H9 (cell line): ENCODE measurements around the gene GPATCH1. TPM values are rescaled to one million over a fixed set of nuclear protein-coding genes. Genes with fewer than 3 reads are reported as not detected.

Source experiments
- DNase-seq: peaks from one replicate; pipeline ENCODE4 v3.0.0-alpha.2; 2017
- H2AFZ ChIP-seq: one replicate; pipeline ENCODE4 v1.6.1; 2013; ENCODE audit warnings: mild to moderate bottlenecking, low read length, control low read depth, moderate library complexity
- H2AK5ac ChIP-seq: 2 replicates; pipeline ENCODE4 v1.6.1; 2013; ENCODE audit warnings: low read length, control low read depth, mixed read lengths; ENCODE audit not compliant: insufficient read length
- H2BK120ac ChIP-seq: one replicate; pipeline ENCODE4 v1.6.1; 2013; ENCODE audit warnings: low read depth, mild to moderate bottlenecking, low read length, control low read depth, inconsistent platforms; ENCODE audit not compliant: poor library complexity, severe bottlenecking
- H2BK12ac ChIP-seq: 2 replicates; pipeline ENCODE4 v1.6.1; 2013; ENCODE audit warnings: low read length, control low read depth, mixed read lengths, low read depth; ENCODE audit not compliant: insufficient read length
- H2BK15ac ChIP-seq: 2 replicates; pipeline ENCODE4 v1.6.1; 2013; ENCODE audit warnings: low read depth, low read length, control low read depth
- H2BK20ac ChIP-seq: one replicate; pipeline ENCODE4 v1.6.1; 2013; ENCODE audit warnings: low read depth, mild to moderate bottlenecking, low read length, control low read depth, inconsistent platforms; ENCODE audit not compliant: poor library complexity, severe bottlenecking
- H2BK5ac ChIP-seq: 2 replicates; pipeline ENCODE4 v1.6.1; 2013; ENCODE audit warnings: low read length, control low read depth, mixed read lengths; ENCODE audit not compliant: insufficient read length
- H3K14ac ChIP-seq: 2 replicates; pipeline ENCODE4 v1.6.1; 2013; ENCODE audit warnings: low read length, control low read depth; ENCODE audit not compliant: insufficient read depth
- H3K18ac ChIP-seq: 2 replicates; pipeline ENCODE4 v1.6.1; 2013; ENCODE audit warnings: low read depth, mild to moderate bottlenecking, mixed read lengths, low read length, control low read depth; ENCODE audit not compliant: insufficient read length
- H3K23ac ChIP-seq: 2 replicates; pipeline ENCODE4 v1.6.1; 2013; ENCODE audit warnings: low read length, control low read depth, mixed read lengths, low read depth; ENCODE audit not compliant: insufficient read length
- H3K23me2 ChIP-seq: 2 replicates; pipeline ENCODE4 v1.6.1; 2013; ENCODE audit warnings: low read depth, mild to moderate bottlenecking, mixed read lengths, low read length, control low read depth; ENCODE audit not compliant: insufficient read length, poor library complexity, severe bottlenecking
- H3K27ac ChIP-seq: 2 replicates; pipeline ENCODE4 v1.5.1; 2013; ENCODE audit warnings: low read length, control low read depth, mixed read lengths, low read depth; ENCODE audit not compliant: insufficient read length
- H3K27me3 ChIP-seq: 2 replicates; pipeline ENCODE4 v1.6.1; 2013; ENCODE audit warnings: low read length, control low read depth, inconsistent platforms; ENCODE audit not compliant: insufficient read depth
- H3K4ac ChIP-seq: 2 replicates; pipeline ENCODE4 v1.6.1; 2013; ENCODE audit warnings: low read depth, mild to moderate bottlenecking, control low read depth, inconsistent platforms, low read length, moderate library complexity
- H3K4me1 ChIP-seq: 2 replicates; pipeline ENCODE4 v1.6.1; 2013; ENCODE audit warnings: low read length, control low read depth, inconsistent platforms; ENCODE audit not compliant: insufficient read depth
- H3K4me2 ChIP-seq: 2 replicates; pipeline ENCODE4 v1.6.1; 2013; ENCODE audit warnings: low read length, control low read depth, mixed read lengths; ENCODE audit not compliant: insufficient read length, insufficient read depth
- H3K56ac ChIP-seq: 2 replicates; pipeline ENCODE4 v1.6.1; 2013; ENCODE audit warnings: low read depth, mild to moderate bottlenecking, mixed read lengths, low read length, control low read depth; ENCODE audit not compliant: insufficient read length
- H3K79me1 ChIP-seq: 2 replicates; pipeline ENCODE4 v1.6.1; 2013; ENCODE audit warnings: low read depth, mild to moderate bottlenecking, moderate library complexity, low read length, control low read depth, inconsistent platforms; ENCODE audit not compliant: insufficient read depth, poor library complexity, severe bottlenecking
- H3K79me2 ChIP-seq: 2 replicates; pipeline ENCODE4 v1.6.1; 2013; ENCODE audit warnings: low read length, control low read depth, inconsistent platforms; ENCODE audit not compliant: insufficient read depth
- H3K9ac ChIP-seq: 2 replicates; pipeline ENCODE4 v1.6.1; 2013; ENCODE audit warnings: low read length, control low read depth, mixed read lengths; ENCODE audit not compliant: insufficient read length; ENCODE audit errors: extremely low read depth
- H3K9me3 ChIP-seq: one replicate; pipeline ENCODE4 v1.6.1; 2013; ENCODE audit warnings: low read depth, low read length, inconsistent platforms; ENCODE audit not compliant: control insufficient read depth
- H3T11ph ChIP-seq: one replicate; pipeline ENCODE4 v1.6.1; 2013; ENCODE audit warnings: mild to moderate bottlenecking, low read length, control low read depth, inconsistent platforms
- H4K20me1 ChIP-seq: one replicate; pipeline ENCODE4 v1.6.1; 2013; ENCODE audit not compliant: control insufficient read depth, insufficient read length, insufficient read depth
- H4K5ac ChIP-seq: 2 replicates; pipeline ENCODE4 v1.6.1; 2013; ENCODE audit warnings: low read depth, mild to moderate bottlenecking, mixed read lengths, low read length, control low read depth; ENCODE audit not compliant: insufficient read length
- H4K8ac ChIP-seq: replicated peaks from 2 replicates; pipeline ENCODE4 v1.6.1; 2013; ENCODE audit warnings: low read length, control low read depth, mixed read lengths, low read depth; ENCODE audit not compliant: insufficient read length
- H4K91ac ChIP-seq: 2 replicates; pipeline ENCODE4 v1.6.1; 2013; ENCODE audit warnings: low read depth, mild to moderate bottlenecking, moderate library complexity, mixed read lengths, low read length, control low read depth; ENCODE audit not compliant: insufficient read length
- H3K27ac Mint-ChIP-seq, 3 experiments: 2 replicates in 2 of 3; 3 replicates in 1 of 3; pipeline ENCODE4 v1.8.0; 2020 to 2021; ENCODE audit warnings: mixed read lengths in 3 of 3, mild to moderate bottlenecking in 1 of 3, moderate library complexity in 1 of 3
- H3K27me3 Mint-ChIP-seq: 2 replicates; pipeline ENCODE4 v1.8.0; 2021; ENCODE audit warnings: low read depth, mild to moderate bottlenecking, moderate library complexity, mixed read lengths
- H3K36me3 Mint-ChIP-seq, 3 experiments: 2 replicates in 2 of 3; 3 replicates in 1 of 3; pipeline ENCODE4 v1.8.0; 2020 to 2021; ENCODE audit warnings: low read depth in 3 of 3, mixed read lengths in 3 of 3; ENCODE audit not compliant: insufficient read depth in 1 of 3
- H3K4me1 Mint-ChIP-seq, 2 experiments: 2 replicates each; pipeline ENCODE4 v1.8.0; 2020; ENCODE audit warnings: mixed read lengths in 2 of 2
- H3K4me3 Mint-ChIP-seq, 2 experiments: 2 replicates in 1 of 2; 3 replicates in 1 of 2; pipeline ENCODE4 v1.8.0; 2020 to 2021; ENCODE audit warnings: mild to moderate bottlenecking in 2 of 2, mixed read lengths in 2 of 2, moderate library complexity in 1 of 2
- H3K9me3 Mint-ChIP-seq, 2 experiments: 2 replicates in 1 of 2; 3 replicates in 1 of 2; pipeline ENCODE4 v1.8.0; 2020; ENCODE audit warnings: mild to moderate bottlenecking in 2 of 2, mixed read lengths in 2 of 2, moderate library complexity in 1 of 2
- WGBS: extraction: QIAGEN DNeasy Blood & Tissue Kit; methylation state at CpG from one replicate; pipeline ENCODE4 v1.1.7; 2013; ENCODE audit warnings: missing lambda C conversion rate, low lambda C conversion rate, mixed read lengths; ENCODE audit not compliant: insufficient read length; ENCODE audit errors: extremely low coverage; 5-methylcytosine and 5-hydroxymethylcytosine counted together
- total RNA-seq: library from RNA; stranded (reverse); gene quantifications from 2 replicates; pipeline ENCODE4 v1.2.1, GENCODE V29; 2021
- TF ChIP-seq, protein P1 (sequence below): fragments of 200-600 bp; sonication (generic); conservative IDR thresholded peaks from 3 replicates; pipeline ENCODE4 v1.8.0; 2021; ENCODE audit warnings: antibody characterized with exemption, mild to moderate bottlenecking

The GPATCH1 gene
- total RNA-seq, 1 experiment from 2014 or later: 11.7 TPM

DNA sequence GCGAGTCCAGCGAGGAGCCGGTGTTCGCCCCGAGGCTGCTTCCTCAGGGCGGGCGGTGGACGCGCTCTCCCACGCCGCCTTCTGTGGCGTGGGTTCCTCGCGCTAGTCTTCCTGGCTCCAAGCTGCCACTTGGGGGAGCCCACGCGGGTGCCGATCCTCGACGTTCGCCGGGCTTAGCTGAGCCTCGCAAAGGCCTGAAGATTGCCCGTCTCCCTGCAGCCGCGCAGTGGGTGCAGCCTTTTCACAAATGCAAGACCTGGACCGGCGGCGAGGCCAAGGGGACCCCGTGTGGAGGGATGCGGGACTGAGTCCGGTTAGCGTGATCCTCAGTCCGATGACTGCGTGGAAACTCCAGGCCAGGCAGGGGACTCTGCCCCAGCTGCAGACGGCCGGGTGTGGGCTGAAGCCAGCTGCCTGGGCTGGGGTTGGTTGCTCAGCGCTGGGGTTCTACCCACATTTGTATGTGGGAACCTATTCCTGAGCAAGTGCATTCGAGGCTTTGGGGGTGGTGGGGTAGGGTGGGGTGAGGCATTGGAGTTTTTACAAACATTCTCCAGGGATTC, 96.5 kb downstream of the GPATCH1 start:
- H3K27ac Mint-ChIP-seq: no peak overlapping the region
- TF ChIP-seq, protein P1, sequence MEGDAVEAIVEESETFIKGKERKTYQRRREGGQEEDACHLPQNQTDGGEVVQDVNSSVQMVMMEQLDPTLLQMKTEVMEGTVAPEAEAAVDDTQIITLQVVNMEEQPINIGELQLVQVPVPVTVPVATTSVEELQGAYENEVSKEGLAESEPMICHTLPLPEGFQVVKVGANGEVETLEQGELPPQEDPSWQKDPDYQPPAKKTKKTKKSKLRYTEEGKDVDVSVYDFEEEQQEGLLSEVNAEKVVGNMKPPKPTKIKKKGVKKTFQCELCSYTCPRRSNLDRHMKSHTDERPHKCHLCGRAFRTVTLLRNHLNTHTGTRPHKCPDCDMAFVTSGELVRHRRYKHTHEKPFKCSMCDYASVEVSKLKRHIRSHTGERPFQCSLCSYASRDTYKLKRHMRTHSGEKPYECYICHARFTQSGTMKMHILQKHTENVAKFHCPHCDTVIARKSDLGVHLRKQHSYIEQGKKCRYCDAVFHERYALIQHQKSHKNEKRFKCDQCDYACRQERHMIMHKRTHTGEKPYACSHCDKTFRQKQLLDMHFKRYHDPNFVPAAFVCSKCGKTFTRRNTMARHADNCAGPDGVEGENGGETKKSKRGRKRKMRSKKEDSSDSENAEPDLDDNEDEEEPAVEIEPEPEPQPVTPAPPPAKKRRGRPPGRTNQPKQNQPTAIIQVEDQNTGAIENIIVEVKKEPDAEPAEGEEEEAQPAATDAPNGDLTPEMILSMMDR: peak; percentile 36; the same call in 2 of the 3 replicates
- H2BK20ac ChIP-seq: no peak overlapping the region
- H3K9me3 ChIP-seq: no peaks in the 10 kb centered on the region
- H3K4me2 ChIP-seq: peak overlapping the region; percentile 45
- H3K18ac ChIP-seq: no peak overlapping the region
- H4K8ac ChIP-seq: no peak overlapping the region
- no peak overlapping the region for H4K91ac ChIP-seq
- H3K9me3 Mint-ChIP-seq: peaks cover 0 to 3% of the 10 kb centered on the region in 2 experiments; a peak in 3 of 5 replicates
- H3K23ac ChIP-seq: no peak overlapping the region
- H3K36me3 Mint-ChIP-seq: peaks cover 0 to 3% (median 2%) of the 10 kb centered on the region in 3 experiments; a peak in 3 of 7 replicates
- no peaks in the 10 kb centered on the region for H3K27me3 ChIP-seq
- H3K4me3 Mint-ChIP-seq: peak overlapping the region; percentile 94 to 96
- no peak overlapping the region for H3K4ac ChIP-seq
- H3K79me1 ChIP-seq: no peaks in the 10 kb centered on the region
- no peak overlapping the region for H3K14ac ChIP-seq
- H2BK5ac ChIP-seq: no peak overlapping the region
- H3K27ac ChIP-seq: no peak overlapping the region
- DNase-seq: no peak
- H2BK120ac ChIP-seq: no peak overlapping the region
- H2BK12ac ChIP-seq: no peak overlapping the region
- no peak overlapping the region for H3T11ph ChIP-seq
- no peaks in the 10 kb centered on the region for H4K20me1 ChIP-seq
- no peak overlapping the region for H2AFZ ChIP-seq
- no peaks in the 10 kb centered on the region for H3K4me1 ChIP-seq
- H4K5ac ChIP-seq: no peak overlapping the region
- H3K4me1 Mint-ChIP-seq: peaks cover 13 to 19% of the 10 kb centered on the region in 2 experiments
- H3K23me2 ChIP-seq: peaks cover 5% of the 10 kb centered on the region
- no peaks in the 10 kb centered on the region for H3K79me2 ChIP-seq
- no peak overlapping the region for H2BK15ac ChIP-seq
- no CpG with 5 or more reads among the region's 38 CpGs for WGBS
- no peak overlapping the region for H3K56ac ChIP-seq
- H3K9ac ChIP-seq: no peak overlapping the region
- H3K27me3 Mint-ChIP-seq: peaks cover 17% of the 10 kb centered on the region
- H2AK5ac ChIP-seq: no peak overlapping the region

Other genes starting within 250 kb of the GPATCH1 start
- not detected in 2 replicates for gene SLC7A9, start 211.4 kb upstream of the GPATCH1 start, total RNA-seq
- 21.4 and 22.1 TPM in 2 replicates for gene CEP89, start 109.2 kb upstream of the GPATCH1 start, total RNA-seq
- 6.0 and 7.2 TPM in 2 replicates for gene FAAP24, start 108.9 kb upstream of the GPATCH1 start, total RNA-seq
- 29.1 and 29.2 TPM in 2 replicates for gene RHPN2, start 16.3 kb upstream of the GPATCH1 start, total RNA-seq
- not detected in 2 replicates for gene WDR88, start 50.9 kb downstream of the GPATCH1 start, total RNA-seq
- 29.2 and 34.4 TPM in 2 replicates for gene LRP3, start 113.1 kb downstream of the GPATCH1 start, total RNA-seq
- gene SLC7A10, start 144.7 kb downstream of the GPATCH1 start, total RNA-seq: 2.5 and 2.9 TPM in 2 replicates
- 3.2 and 3.7 TPM in 2 replicates for gene CEBPA, start 221.4 kb downstream of the GPATCH1 start, total RNA-seq